Stimulated activated CD8-positive, alpha-beta memory T cell treated with anti-CD3 and anti-CD28 coated beads, Interleukin-12 subunit alpha, Interleukin-12 subunit beta, amount 100 ng/mL, for 24 hours (primary cell): ENCODE measurements around the gene FOXRED1.
A peak's percentile ranks its signal among the peaks of the same experiment; 100 is the strongest.
"Not testable (repeated sequence)": the region's sequence is repeated elsewhere in the genome, so short reads cannot be mapped to it uniquely, and the experiment has no call there.

Source experiments
- DNase-seq: peaks from one replicate; pipeline ENCODE4 v3.0.0-alpha.2; 2020; ENCODE audit errors: extremely low read depth

FOXRED1 gene

DNA sequence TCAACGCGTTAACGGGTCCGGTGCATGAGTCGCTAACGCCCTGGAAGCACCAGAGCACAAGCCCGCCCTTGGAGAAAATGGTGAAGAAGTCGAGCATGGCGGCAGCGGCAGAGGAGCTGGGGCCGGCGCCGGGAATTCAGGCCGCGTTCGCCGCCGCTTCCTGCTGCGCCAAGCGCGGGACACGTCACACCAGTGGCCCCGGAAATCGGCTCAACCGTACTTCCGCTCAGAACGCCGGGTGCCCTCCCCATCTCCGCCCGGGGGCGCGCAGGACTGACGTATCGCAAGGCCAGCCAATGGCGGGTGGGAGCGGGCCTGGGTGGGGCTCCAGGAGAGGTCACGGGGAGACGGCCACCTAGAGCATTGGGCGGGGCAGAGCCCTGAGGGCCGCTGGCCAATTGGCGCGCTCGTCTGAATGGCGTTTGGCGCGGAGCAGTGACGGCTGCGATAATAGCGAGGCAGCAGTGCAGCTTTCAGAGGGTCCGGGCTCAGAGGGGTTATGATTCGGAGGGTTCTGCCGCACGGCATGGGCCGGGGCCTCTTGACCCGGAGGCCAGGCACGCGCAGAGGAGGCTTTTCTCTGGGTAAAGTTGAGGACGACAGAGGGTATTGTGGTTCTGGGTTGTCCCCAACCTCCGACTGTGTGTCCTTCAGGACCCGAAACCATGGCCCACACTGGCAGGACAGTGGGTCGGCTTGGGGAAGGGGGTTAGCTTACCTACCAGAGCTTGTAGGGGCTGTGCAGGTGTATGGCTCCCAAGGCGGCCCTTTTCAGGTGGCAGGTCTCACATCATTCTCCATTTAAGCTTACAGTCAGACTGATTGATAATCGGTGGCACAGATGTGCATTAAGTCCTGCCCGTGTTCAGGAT, at the start of gene FOXRED1, which contains the start of gene SRPRA:
Gene FOXRED1, plus strand, starts transcription at position 447 of the 872 bp plus-strand sequence. Its CDS starts 53 bp downstream, at position 500.
Gene SRPRA, minus strand, starts transcription at position 188 of the 872 bp plus-strand sequence. Its CDS starts 91 bp downstream, at position 97.
- peak; percentile 99 for DNase-seq

DNA sequence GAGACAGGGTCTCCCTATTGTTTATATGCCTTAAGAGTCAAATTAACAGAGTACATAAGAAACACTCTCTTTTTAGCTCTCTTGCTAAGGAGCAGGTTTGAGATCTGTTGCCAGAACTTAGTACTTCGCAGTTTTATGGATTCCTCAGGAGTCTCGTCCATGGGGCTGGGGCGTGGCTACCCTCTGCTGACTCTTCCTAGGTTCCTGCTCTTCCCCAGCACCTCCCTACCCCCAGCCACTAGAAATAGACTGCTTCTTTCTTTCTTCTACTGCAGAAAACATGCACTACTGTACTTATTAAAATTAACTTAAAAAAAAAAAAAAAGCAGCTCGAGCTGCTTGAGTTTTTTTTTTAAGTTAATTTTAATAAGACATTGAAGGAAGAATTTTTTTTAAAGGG, 49.4 kb upstream of the FOXRED1 start:
- no peak for DNase-seq

DNA sequence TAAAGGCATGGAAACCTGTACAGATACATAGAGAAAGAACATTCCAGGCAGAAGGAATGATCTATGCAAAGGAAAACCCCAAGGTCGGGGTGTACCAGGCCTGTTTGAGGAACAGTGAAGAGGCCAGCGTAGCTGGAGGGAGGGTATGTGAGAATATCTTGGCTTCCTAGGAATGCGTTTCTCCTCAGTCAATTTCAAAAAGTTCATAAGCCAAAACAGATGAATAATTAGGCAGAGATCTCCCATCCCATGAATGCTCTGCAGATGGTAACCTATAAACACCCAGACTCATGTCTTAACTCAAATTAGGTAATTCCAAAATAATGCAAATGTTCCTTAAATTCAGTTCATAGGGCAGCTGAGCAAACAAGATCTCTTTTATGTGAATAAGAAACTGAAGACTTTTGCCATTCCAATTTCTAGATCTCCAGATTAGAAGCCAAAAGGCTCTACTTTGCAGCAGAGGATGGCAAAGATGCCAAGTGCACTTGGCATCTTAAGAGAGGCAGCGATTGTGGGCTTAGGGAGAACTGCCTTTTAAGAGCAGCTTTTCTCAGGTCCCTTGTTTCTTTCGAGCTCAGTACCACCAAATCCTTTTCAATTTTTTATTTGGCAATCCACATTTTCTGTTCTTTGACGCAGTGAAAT, 44.2 kb upstream of the FOXRED1 start:
- no peak for DNase-seq

DNA sequence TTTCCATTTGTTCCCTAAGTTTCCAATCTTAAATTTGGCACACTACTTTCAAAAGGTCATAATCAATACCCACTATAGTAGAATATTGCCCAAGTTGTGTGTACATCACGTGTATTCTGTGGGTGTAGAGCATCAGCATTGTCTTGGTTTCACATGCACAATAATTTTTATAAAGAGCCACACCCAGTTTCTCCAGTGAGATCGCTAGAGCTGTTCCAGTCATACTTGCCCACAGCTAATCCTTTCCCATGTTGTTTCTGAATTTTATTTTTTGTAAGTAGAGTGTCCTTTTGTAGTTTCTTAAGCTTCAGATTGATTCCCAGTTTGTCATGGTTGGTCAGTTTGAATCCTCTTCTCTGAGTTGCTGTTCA, 43.7 kb upstream of the FOXRED1 start:
- no peak for DNase-seq

DNA sequence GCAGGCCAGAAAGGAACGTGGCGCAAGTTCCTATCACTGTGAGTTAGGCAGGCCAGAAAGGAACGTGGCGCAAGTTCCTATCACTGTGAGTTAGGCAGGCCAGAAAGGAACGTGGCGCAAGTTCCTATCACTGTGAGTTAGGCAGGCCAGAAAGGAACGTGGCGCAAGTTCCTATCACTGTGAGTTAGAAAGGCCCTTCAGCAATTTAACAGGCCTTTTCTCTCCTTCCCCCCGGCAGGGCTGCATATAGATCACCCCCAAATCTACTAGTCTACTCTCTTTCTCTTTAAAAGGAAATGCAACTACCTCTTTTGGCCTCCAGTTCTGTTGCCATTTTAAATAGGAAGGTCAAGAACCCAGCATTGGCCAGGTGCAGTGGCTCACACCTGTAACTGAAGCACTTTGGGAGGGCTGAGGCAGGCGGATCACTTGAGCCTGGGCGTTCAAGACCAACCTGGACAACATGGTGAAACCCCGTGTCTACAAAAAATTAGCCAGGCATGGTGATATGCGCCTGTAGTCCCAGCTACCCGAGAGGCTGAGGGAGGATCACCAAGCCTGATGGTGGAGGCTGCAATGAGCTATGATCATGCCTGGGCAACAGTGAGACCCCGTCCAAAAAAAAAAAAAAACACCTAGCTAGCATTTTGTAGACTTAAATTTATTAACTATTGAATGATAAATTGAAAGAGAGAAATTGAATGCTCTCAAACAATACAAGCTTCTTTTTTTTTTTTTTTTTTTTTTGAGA, 42.4 kb upstream of the FOXRED1 start:
- no peak for DNase-seq

DNA sequence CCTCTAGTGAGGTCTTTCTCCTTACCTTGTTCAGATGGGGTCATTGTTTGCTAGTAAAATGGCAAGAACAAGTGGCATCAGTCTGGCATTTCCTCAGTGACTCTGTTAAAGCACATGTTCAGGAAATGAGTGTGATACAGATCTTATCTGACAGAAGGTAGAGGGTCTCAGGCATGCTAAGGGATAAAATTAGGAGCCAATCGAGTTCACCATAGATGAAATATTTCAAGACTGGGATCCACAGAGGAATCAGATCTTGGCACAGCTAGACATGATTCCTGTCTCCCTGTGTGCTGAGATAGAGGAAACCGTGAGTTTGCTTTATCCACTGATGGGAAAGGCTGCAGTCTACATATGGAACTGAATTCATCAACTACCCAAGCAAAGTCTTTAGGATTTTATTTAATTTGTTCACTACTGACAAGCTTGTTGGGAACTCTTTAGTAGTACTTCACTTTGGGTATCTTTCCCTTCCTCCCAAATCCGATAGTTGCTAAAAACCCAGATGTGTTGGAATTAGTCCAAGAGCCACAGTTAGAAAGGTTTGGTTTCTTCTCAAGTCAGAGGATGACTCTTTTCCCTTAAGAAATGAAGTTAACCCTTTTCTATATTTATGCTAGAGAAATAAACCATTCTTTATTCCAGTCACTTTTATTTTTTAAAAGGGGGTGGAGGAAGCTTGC, 39.0 kb upstream of the FOXRED1 start:
- no peak for DNase-seq

DNA sequence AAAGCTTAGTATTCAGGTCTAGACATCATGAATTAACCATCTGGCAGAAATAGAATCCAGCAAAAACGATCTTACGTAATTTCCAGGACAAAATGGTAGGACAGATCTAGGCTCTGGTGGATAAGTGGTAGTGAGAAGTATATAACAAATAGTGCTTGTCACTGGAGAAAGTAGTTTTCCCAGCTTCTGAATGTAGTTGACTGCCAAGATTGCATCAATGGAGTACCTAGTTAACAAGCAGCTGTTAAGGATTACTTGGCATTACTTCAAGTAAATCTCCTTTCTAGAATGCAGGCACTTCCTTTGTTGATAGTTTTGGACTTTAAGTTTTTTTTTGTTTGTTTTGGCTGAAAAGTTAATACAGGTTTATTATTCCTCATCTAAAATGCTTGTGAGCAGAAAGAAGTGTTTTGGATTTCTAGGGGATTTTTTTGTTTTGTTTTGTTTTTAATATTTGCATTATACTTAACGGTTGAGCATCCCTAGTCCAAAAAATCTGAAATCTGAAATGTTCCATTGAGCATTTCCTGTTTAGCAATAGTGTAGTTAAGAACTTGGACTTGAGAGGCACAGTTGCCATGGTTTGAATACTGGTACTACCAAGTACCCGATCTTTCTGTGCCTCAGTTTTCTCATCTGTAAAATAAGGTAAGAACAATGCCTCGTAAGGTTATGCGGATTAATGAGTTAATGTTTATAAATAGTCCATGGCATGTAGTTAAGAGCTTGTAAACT, 37.1 kb upstream of the FOXRED1 start:
- no peak for DNase-seq

GRCh38 chr11:126232683-126233082, 36.3 kb upstream of the FOXRED1 start:
- no peak for DNase-seq

DNA sequence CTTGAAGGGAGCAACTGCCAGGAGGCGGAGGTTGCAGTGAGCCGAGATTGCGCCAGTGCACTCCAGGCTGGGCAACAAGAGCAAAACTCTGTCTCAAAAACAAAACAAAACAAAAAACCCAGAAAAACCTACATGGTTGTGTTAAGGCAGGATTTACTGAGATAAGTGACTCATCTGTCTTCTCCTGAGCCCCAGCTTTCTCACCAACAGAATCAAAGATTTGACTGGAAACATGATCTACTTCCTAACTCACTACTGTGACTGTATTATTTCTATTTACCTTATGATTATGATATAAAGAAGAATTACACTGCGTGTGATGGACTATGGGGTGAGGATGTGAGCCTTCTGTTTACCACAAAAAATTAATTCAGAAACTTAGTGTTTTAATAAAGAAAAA, 35.6 kb upstream of the FOXRED1 start:
- no peak for DNase-seq

DNA sequence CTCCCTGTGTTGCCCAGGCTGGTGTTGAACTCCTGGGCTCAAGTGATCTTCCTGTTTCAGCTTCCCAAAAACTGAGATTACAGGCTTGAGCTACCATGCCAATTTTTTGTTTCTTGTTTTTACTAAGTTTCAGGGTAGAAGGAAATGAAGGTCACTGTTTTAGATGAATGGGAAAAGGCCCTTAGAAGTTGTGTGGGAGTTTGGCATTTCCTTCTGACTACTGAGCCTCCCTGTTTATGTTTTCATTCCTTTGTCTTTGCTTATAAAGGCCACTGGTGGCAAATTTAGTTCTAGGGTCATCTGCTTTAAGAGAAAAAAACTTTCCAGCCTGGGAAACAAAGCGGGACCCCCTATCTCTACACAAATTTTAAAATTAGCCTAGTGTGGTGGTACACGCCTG, 22.3 kb upstream of the FOXRED1 start:
- no peak for DNase-seq

GRCh38 chr11:126253265-126253664, 15.7 kb upstream of the FOXRED1 start:
- DNase-seq, result no peak

DNA sequence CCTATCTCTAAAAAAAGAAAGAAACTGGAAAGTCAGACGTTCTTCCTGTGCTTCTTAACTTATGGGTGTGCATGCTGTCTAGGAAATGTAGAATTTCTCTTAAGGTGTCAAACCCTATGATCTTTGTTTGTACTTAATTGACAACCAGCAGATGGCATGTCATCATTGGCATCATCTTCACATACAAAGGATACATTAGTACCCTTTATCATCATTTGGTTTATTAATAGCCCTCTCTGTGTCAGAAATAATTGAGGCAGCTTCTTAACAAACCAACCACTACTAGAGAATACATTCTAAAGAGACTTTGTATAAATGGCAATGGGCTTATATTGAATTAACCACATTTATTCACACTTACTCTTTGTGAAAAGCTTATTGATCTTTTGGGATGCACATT, 14.1 kb upstream of the FOXRED1 start:
- no peak for DNase-seq

- DNase-seq, result not testable (repeated sequence)
Measured at GRCh38 chr11:126255507-126255906, 13.4 kb upstream of the FOXRED1 start.

DNA sequence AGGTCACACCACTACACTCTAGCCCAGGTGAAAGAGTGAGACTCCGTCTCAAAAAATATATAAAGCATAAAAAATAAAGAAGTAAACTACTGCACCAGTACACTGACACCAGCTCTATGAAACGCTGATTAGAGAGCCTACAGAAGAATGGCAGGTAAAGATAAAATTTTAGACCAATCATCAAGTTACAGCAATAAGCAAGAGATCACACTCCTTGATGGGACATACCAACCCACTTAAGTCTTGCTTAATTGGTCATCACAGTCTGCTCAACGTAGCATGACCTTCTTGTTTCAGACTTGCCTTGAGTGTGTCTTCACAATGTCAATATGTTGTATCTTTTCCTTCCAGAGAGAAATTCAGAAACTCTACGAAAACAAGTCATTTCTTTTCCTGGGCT, 12.7 kb upstream of the FOXRED1 start:
- DNase-seq, result no peak

DNA sequence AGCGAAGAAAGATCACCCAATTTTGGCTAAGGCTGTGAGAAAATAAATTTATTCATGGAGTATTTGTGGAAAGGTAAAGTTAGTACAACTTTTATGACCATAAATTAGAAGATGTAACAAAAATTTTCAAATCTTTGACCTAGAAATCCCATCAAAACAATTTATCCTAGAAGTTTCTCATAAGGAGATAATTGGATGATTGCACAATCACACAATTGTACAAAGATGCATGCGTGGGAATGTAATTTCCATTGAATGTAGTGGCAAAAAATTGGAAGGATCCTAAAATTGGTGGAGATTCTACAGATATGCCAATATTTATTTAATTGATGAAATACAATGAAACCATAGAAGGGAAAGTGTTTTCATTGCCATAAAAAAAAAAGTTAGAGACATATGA, 11.8 kb upstream of the FOXRED1 start:
- DNase-seq, result no peak

- no peak for DNase-seq
Measured at GRCh38 chr11:126257764-126258163, 11.2 kb upstream of the FOXRED1 start.

- DNase-seq, result no peak
Measured at GRCh38 chr11:126262216-126262615, 6.7 kb upstream of the FOXRED1 start.

GRCh38 chr11:126263489-126263888, 5.5 kb upstream of the FOXRED1 start:
- no peak for DNase-seq

GRCh38 chr11:126265811-126266210, 3.1 kb upstream of the FOXRED1 start:
- DNase-seq, result no peak

GRCh38 chr11:126267650-126268049, 1.3 kb upstream of the FOXRED1 start:
- DNase-seq, result no peak

- no peak for DNase-seq
Measured at GRCh38 chr11:126268361-126268707, 620 bp upstream of the FOXRED1 start.
